DMS153 treated with DMSO at 0.1 percent for 48 hours (cell line): ENCODE measurements around the gene CLDN9.

Experiments
- DNase-seq: peaks from one replicate; lab custom pipeline; 2025; ENCODE audit not compliant: unreplicated experiment; lab: John Stamatoyannopoulos, UW

CLDN9 gene

GRCh38 chr16:3012828-3013420 is at the start of gene CLDN9:
Gene CLDN9, plus strand, starts transcription at chr16:3012923. Its CDS starts 440 bp downstream, at chr16:3013363.
- DNase-seq: peak; percentile 53

GRCh38 chr16:2963074-2963722 is 49.5 kb upstream of the CLDN9 start:
- DNase-seq: no peak

- DNase-seq: no peak
Observed at GRCh38 chr16:2963723-2964474, 48.8 kb upstream of the CLDN9 start, which contains the start of gene KREMEN2. Gene KREMEN2, plus strand, starts transcription at chr16:2964275. Its CDS starts 246 bp downstream, at chr16:2964521.

- DNase-seq: peak; percentile 24
Observed at GRCh38 chr16:2964475-2965336, 48.0 kb upstream of the CLDN9 start.

- DNase-seq: no peak
Observed at GRCh38 chr16:2966043-2966807, 46.5 kb upstream of the CLDN9 start.

- no peak for DNase-seq
Observed at GRCh38 chr16:2966808-2967191, 45.9 kb upstream of the CLDN9 start.

GRCh38 chr16:2967211-2967631 is 45.5 kb upstream of the CLDN9 start:
- no peak for DNase-seq

- DNase-seq: no peak
Observed at GRCh38 chr16:2967721-2968161, 45.0 kb upstream of the CLDN9 start.

GRCh38 chr16:2968368-2968737 is 44.4 kb upstream of the CLDN9 start:
- DNase-seq: peak; percentile 40

GRCh38 chr16:2968738-2969544 is 43.8 kb upstream of the CLDN9 start, which contains the start of gene PAQR4:
Gene PAQR4, plus strand, starts transcription at chr16:2969348. Its CDS starts 327 bp downstream, at chr16:2969675.
- peak; percentile 85 for DNase-seq

- DNase-seq: peak; percentile 69
Observed at GRCh38 chr16:2969545-2970521, 42.9 kb upstream of the CLDN9 start.

GRCh38 chr16:2970563-2970962 is 42.2 kb upstream of the CLDN9 start:
- DNase-seq: no peak

GRCh38 chr16:2971134-2971984 is 41.4 kb upstream of the CLDN9 start:
- DNase-seq: no peak

- DNase-seq: no peak
Observed at GRCh38 chr16:2971985-2972784, 40.5 kb upstream of the CLDN9 start.

GRCh38 chr16:2973093-2973492 is 39.6 kb upstream of the CLDN9 start:
- no peak for DNase-seq

GRCh38 chr16:2973605-2974318 is 39.0 kb upstream of the CLDN9 start:
- no peak for DNase-seq
